ENCODE results near the gene CCL8. TPM values are rescaled to one million over a fixed set of nuclear protein-coding genes. Genes with fewer than 3 reads are reported as not detected.

CCL8 gene
- total and polyA plus RNA-seq, 8 donors: 0.31 to 7.3 (median 0.70) TPM

DNA sequence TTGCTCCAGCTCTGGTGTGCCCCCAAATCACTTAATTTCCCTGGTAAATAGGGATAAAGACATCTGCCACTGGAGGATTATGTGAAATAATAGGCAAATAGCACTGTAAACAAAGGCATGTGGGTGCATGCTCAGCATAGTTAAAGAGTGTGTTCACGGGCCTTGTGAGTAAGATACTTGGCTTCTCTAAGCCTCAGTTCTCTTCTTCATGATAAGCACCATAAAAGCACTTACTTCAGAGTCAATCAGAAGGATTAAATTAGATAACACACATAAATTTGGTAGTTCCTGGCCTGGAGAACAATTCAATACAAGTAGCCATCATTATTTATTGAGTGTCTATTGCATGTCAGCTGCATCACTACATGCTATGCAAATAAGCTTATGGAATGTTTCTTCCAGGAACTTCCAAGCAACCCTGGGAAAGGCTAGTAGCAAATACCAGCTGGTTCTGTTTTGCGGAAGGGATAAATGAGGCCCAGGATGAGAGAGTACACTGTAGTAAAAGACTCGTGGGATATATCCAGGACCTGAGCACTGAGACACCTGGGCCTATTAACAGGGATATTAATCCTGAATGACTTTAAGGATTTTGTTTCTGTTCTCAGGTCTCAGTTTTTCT, 19.2 kb upstream of the CCL8 start:
- H3K27me3 ChIP-seq: no peaks in the 10 kb centered on the region
- no peaks in the 10 kb centered on the region for H3K9me3 ChIP-seq
- H3K4me1 ChIP-seq: peaks cover 0 to 3% of the 10 kb centered on the region in 2 donors
- no peak for DNase-seq
- no peak overlapping the region for H3K4me3 ChIP-seq
- no peaks in the 10 kb centered on the region for H3K36me3 ChIP-seq
- TF ChIP-seq, protein P1, sequence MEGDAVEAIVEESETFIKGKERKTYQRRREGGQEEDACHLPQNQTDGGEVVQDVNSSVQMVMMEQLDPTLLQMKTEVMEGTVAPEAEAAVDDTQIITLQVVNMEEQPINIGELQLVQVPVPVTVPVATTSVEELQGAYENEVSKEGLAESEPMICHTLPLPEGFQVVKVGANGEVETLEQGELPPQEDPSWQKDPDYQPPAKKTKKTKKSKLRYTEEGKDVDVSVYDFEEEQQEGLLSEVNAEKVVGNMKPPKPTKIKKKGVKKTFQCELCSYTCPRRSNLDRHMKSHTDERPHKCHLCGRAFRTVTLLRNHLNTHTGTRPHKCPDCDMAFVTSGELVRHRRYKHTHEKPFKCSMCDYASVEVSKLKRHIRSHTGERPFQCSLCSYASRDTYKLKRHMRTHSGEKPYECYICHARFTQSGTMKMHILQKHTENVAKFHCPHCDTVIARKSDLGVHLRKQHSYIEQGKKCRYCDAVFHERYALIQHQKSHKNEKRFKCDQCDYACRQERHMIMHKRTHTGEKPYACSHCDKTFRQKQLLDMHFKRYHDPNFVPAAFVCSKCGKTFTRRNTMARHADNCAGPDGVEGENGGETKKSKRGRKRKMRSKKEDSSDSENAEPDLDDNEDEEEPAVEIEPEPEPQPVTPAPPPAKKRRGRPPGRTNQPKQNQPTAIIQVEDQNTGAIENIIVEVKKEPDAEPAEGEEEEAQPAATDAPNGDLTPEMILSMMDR (IDR thresholded peaks at IDR 0.05): no peak
- ATAC-seq: peak; percentile 48
- intact Hi-C loops (cut with DNase I): no loop called here
- no peak overlapping the region for H3K27ac ChIP-seq

DNA sequence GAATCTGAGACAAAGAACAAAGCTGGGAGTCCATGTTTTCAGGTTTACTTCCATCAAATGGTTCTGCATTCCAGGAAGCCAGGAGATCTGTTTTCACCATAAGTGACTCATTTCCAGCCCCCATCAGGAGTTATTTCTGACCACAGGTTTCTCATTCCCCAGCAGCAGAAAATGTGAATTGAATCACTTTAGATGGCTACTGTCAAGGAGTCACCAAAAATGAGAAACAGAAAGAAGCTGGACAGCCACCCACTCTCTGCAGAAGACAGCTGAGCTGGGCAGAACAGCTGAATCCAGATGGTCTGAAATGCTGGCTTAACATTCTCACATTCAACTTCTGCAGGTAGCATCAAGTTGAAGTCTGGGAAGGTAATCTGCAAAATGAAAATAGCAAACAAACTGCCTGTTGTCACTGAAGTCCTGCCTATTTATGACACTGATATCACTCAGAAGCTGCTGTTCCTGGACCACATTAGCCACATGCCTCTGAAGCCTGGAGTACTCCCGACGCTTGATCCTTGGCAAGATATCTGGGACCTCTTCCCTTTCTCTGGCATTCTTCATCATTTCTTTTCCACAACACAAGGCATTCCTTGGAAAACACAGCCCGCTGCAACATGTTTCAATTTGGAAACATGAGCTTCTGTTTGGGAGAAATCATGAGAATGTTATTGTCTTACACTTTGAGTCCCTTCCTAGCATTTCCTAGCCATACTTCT, 18.4 kb upstream of the CCL8 start:
- ATAC-seq (no peak), DNase-seq (no peak)
- no peaks in the 10 kb centered on the region for H3K36me3 ChIP-seq
- H3K4me3 ChIP-seq: no peak overlapping the region
- H3K27me3 ChIP-seq: no peaks in the 10 kb centered on the region
- TF ChIP-seq, protein P1 (IDR thresholded peaks at IDR 0.05): no peak
- H3K27ac ChIP-seq: no peak overlapping the region
- peaks cover 0 to 3% of the 10 kb centered on the region in 2 donors for H3K4me1 ChIP-seq
- H3K9me3 ChIP-seq: no peaks in the 10 kb centered on the region
- intact Hi-C loops (cut with DNase I): no loop called here

DNA sequence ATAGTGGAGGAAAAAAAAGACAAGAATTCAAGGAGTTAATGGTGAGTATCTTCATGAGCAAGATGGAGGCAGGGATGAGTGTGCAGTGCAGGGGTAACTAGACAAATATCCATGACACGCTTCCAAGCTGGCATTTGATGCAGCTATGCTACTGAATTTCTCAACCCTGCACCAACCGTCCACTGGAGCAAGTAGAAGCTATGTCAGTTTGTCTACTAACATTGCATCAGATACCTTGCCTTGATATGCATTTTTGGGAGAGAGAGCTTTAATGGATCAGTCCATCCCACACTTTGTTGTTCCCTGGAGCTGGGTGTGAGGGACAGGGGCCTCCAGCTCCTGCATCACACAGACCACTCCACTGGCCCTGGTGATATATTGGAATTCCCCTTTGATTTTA, 17.2 kb upstream of the CCL8 start:
- ATAC-seq (no peak), DNase-seq (no peak)
- no peaks in the 10 kb centered on the region for H3K36me3 ChIP-seq
- no peak overlapping the region for H3K27ac ChIP-seq
- no peaks in the 10 kb centered on the region for H3K27me3 ChIP-seq
- intact Hi-C loops (cut with DNase I): no loop called here
- no peak overlapping the region for H3K4me3 ChIP-seq
- TF ChIP-seq, protein P1 (IDR thresholded peaks at IDR 0.05): no peak
- H3K4me1 ChIP-seq: peaks cover 3 to 11% of the 10 kb centered on the region in 2 donors
- H3K9me3 ChIP-seq: no peaks in the 10 kb centered on the region

DNA sequence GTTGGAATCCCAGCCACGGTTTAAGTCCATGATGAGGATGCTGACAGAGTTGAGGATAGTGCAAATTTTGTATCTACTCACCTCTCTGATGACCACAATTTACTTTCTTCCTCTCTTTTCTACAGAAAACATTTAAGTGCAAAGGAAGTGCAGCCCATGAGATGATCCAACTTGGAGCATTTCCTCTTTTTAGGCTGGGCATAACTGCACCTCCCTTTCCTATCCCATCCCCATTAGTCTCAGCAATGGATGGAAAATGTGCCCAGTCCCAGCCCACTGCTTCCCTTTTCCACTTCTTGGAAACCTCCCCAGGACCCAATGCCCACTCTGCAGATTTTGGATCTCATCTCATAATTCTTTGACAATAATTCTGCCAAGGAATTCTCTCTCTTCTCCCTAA, 16.6 kb upstream of the CCL8 start:
- intact Hi-C loops (cut with DNase I): no loop called here
- DNase-seq (no peak), ATAC-seq (no peak)
- TF ChIP-seq, protein P1 (IDR thresholded peaks at IDR 0.05): no peak
- Histone ChIP-seq H3K36me3 (no peaks in the 10 kb centered on the region), H3K4me3 (no peak overlapping the region), H3K4me1 (peaks cover 3 to 17% of the 10 kb centered on the region in 2 donors), H3K27me3 (no peaks in the 10 kb centered on the region), H3K9me3 (no peaks in the 10 kb centered on the region), H3K27ac (no peak overlapping the region)

DNA sequence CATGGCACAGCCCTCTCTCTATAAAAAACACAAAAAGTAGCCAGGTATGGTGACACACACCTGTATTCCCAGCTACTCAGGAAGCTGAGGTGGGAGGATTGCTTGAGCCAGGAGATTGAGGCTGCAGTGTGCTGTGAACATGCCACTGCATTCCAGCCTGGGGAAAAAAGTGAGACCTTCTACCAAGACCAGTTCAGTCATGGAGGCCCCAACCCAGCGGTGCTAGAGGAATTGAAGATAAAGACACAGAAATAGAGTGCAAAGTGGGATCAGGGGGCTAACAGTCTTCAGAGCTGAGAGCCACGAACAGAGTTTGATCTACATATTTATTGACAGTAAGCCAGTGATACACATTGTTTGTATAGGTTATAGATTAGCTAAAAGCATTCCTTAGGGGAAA, 15.6 kb upstream of the CCL8 start:
- H3K27me3 ChIP-seq: no peaks in the 10 kb centered on the region
- H3K4me1 ChIP-seq: peaks cover 3 to 27% of the 10 kb centered on the region in 2 donors
- no peak overlapping the region for H3K27ac ChIP-seq
- DNase-seq (no peak), ATAC-seq (no peak)
- intact Hi-C loops (cut with DNase I): no loop called here
- no peaks in the 10 kb centered on the region for H3K9me3 ChIP-seq
- no peaks in the 10 kb centered on the region for H3K36me3 ChIP-seq
- TF ChIP-seq, protein P1 (IDR thresholded peaks at IDR 0.05): no peak
- no peak overlapping the region for H3K4me3 ChIP-seq

Data from left lung (tissue), 10 donors.